Duodenal mucosa (tissue), 2 donors: ENCODE data around the gene P2RY2.
A peak's percentile ranks its signal among the peaks of the same experiment; 100 is the strongest.
"Not testable (repeated sequence)": the region's sequence is repeated elsewhere in the genome, so short reads cannot be mapped to it uniquely, and the experiment has no call there.

Experiments
- H3K27ac ChIP-seq: one replicate; pipeline ENCODE4 v1.7.0; 2013; ENCODE audit warnings: low read depth, low read length
- H3K27me3 ChIP-seq, 2 donors: one replicate each; pipeline ENCODE4 v1.7.0; 2013; ENCODE audit warnings: low read length in 2 of 2, control low read depth in 1 of 2; ENCODE audit not compliant: insufficient read depth in 2 of 2, control insufficient read depth in 1 of 2
- H3K36me3 ChIP-seq, 2 donors: one replicate each; pipeline ENCODE4 v1.7.0; 2013; ENCODE audit warnings: low read length in 2 of 2, control low read depth in 1 of 2; ENCODE audit not compliant: insufficient read depth in 2 of 2, control insufficient read depth in 1 of 2
- H3K4me1 ChIP-seq, 2 donors: one replicate each; pipeline ENCODE4 v1.7.0; 2013; ENCODE audit warnings: low read length in 2 of 2, control low read depth in 1 of 2; ENCODE audit not compliant: insufficient read depth in 2 of 2, control insufficient read depth in 1 of 2
- H3K4me3 ChIP-seq, 2 donors: one replicate each; pipeline ENCODE4 v1.7.0; 2013; ENCODE audit warnings: low read length in 2 of 2, low read depth in 1 of 2
- H3K9ac ChIP-seq, 2 donors: one replicate each; pipeline ENCODE4 v1.7.0; 2013; ENCODE audit warnings: low read length in 2 of 2, low read depth in 1 of 2
- H3K9me3 ChIP-seq, 2 donors: one replicate each; pipeline ENCODE4 v1.7.0; 2013; ENCODE audit warnings: low read length in 2 of 2, control low read depth in 1 of 2; ENCODE audit not compliant: control insufficient read depth in 1 of 2

The P2RY2 gene

DNA sequence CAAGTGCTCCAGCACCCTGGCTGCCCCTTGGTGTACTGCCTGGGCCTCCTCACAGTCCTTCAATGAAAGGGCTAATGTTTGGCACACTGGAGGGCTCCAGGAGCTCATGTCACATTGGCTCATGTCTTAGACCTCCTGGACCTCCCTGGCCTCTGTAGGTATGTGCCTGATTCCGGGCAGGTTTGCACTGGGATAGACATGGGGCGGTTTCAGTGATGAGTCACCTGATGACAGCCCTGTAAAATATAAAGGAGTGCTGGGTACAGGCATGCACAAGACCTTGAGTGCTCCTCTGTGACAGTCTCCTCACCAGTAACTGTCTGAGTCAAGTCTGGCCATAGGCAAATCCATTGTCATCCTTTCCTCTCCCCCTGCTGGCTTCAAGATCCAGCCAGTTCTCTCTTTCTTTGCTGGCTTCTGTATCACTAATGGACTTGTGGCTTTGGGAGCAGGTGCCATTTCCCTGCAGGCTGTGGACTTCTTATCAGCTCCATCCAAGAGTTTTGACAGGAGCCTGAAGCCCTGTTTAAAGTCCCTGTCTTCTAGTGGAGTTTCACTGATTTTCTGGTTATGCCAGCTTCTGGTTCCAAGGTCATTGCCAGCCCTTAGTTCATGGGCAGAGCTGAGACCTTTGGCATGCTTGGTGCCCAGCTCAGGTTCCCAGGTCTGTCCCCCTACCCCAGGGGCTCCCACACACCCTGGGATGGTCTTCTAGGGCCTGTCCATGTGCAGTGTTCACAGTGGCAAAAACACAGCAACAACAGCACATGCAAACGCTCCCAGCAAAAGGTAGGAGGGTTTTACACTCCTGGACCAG is 22.7 kb upstream of the P2RY2 start:
- H3K9ac ChIP-seq: no peak overlapping the region

DNA sequence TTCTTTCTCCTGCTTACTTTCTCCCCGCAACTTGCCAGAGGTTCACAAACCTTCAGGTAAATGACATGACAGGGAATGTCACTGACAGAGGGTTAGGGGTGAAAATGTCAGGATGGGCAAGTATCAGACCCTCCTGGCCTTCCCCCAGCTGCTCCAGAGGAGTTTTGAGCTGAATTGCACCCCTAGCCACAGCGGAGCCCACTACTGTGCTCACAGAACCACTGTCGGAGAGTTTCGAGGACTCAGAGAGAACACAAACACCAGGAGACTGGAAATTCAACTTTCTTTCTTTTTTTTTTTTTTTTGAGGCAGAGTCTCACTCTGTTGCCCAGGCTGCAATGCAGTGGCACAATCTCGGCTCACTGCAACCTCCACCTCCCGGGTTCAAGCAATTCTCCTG is 21.5 kb upstream of the P2RY2 start:
- Histone ChIP-seq H3K36me3 (no peaks in the 10 kb centered on the region), H3K4me1 (peaks cover 34 to 39% of the 10 kb centered on the region in 2 donors), H3K27me3 (no peaks in the 10 kb centered on the region), H3K9me3 (no peaks in the 10 kb centered on the region), H3K9ac (no peak overlapping the region), H3K4me3 (no peak overlapping the region), H3K27ac (no peak overlapping the region)

More for the DNA sequence above, 22.7 kb upstream of the P2RY2 start:
- Histone ChIP-seq H3K36me3 (no peaks in the 10 kb centered on the region), H3K4me3 (peak overlapping the region in 1 of 2 donors; percentile 43), H3K9me3 (no peaks in the 10 kb centered on the region), H3K4me1 (peaks cover 39 to 46% of the 10 kb centered on the region in 2 donors), H3K27ac (no peak overlapping the region), H3K27me3 (no peaks in the 10 kb centered on the region)

DNA sequence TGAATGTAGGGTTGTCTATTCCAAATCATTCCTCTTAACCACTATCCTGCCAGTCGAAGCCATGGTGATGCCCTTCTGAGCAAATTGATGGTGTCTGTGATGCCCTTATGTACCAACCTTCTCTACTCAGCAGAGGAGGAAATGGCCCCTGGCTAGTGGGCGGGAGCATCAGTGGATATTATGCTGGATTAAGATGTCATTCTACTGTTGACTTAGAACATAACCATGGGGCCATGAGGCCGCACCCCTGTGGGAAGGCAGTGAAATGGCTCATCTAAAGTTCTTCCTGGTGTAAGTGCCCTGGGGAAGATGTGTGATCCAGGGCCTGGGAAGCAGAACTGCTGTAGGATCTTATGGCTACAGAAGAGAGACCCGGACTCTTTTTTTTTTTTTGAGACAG is 20.7 kb upstream of the P2RY2 start:
- Histone ChIP-seq H3K36me3 (no peaks in the 10 kb centered on the region), H3K9ac (no peak overlapping the region)

DNA sequence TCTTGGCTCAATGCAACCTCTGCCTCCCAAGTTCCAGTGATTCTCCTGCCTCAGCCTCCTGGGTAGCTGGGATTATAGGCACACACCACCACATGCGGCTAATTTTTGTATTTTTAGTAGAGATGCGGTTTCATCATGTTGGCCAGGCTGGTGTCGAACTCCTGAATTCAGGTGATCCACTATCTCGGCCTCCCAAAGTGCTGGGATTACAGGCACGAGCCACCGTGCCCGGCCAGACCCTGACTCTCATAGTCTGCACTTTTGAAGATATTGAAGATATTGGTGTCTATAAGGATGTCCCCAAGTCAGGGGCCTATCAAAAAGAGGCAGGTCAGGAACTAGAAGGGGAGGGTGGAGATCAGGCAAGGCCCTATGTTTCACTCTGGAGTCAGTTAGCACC is 20.3 kb upstream of the P2RY2 start:
- H3K36me3 ChIP-seq, H3K27me3 ChIP-seq, H3K4me3 ChIP-seq, H3K9ac ChIP-seq, H3K27ac ChIP-seq, H3K9me3 ChIP-seq: not testable (repeated sequence)
- peaks cover 29 to 31% of the 10 kb centered on the region in 2 donors for H3K4me1 ChIP-seq

More for the DNA sequence above, 20.7 kb upstream of the P2RY2 start:
- no peaks in the 10 kb centered on the region for H3K9me3 ChIP-seq
- H3K27me3 ChIP-seq: no peaks in the 10 kb centered on the region
- no peak overlapping the region for H3K4me3 ChIP-seq
- peaks cover 31 to 36% of the 10 kb centered on the region in 2 donors for H3K4me1 ChIP-seq
- no peak overlapping the region for H3K27ac ChIP-seq

DNA sequence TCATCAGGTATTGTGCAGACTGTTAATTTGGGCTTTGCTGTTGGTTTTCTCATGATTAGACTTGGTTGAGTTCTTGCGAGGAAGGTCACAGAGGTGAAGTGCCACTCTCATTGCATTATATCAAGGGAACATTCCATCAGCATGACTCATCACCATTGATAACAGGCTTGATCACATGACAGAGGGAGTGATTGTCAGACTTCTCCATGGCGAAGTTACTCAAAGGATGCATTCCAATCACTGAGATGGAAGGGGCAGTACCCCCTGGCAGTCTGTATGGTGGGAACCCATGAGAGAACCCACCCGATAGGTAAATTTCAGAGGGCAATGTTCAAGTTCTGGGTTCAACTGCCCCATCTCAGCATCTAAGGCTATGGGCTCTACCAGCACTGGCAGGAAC is 19.4 kb upstream of the P2RY2 start:
- Histone ChIP-seq H3K27ac (no peak overlapping the region), H3K36me3 (no peaks in the 10 kb centered on the region), H3K4me3 (no peak overlapping the region), H3K9ac (no peak overlapping the region), H3K27me3 (no peaks in the 10 kb centered on the region), H3K4me1 (peaks cover 21 to 23% of the 10 kb centered on the region in 2 donors), H3K9me3 (no peaks in the 10 kb centered on the region)

DNA sequence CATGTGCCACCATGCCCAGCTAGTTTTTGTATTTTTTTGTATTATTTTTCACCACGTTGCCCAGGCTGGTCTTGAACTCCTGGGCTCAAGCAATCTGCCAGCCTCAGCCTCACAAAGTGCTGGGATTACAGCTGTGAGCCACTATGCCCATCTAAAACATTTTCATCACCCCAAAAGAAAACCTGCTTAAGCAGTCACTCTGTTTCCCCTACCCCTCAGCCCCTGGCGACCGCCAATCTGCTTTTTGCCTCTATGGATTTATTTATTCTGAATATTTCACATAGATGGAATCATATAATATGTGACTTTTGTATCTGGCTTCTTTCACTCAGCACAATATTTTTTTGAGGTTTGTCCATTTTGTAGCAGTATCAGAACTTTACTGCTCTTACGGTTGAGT is 18.6 kb upstream of the P2RY2 start:
- no peak overlapping the region for H3K27ac ChIP-seq
- H3K9me3 ChIP-seq: no peaks in the 10 kb centered on the region
- H3K9ac ChIP-seq: no peak overlapping the region
- no peaks in the 10 kb centered on the region for H3K36me3 ChIP-seq
- no peak overlapping the region for H3K4me3 ChIP-seq
- peaks cover 13 to 17% of the 10 kb centered on the region in 2 donors for H3K4me1 ChIP-seq
- H3K27me3 ChIP-seq: no peaks in the 10 kb centered on the region

DNA sequence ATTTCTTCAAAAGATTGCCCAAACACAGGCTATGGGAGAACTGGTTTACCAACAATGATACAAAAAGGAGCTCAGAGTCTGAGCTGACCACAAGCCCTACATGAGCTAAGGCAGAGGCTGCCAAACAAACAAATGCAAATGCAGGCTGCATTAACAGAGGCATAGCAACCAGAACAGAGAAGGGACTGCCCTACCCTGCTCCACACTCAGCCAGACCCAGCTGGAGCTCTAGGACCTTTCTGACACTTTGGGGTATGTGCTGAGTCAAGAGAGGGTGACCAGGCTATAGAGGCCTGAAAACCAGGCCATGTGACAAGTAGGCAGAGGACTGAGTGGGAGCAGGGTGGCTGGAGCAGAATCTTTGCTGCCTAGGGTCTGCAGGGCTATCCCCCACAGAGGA is 17.8 kb upstream of the P2RY2 start:
- no peaks in the 10 kb centered on the region for H3K36me3 ChIP-seq
- H3K9me3 ChIP-seq: no peaks in the 10 kb centered on the region
- no peak overlapping the region for H3K4me3 ChIP-seq
- H3K27ac ChIP-seq: no peak overlapping the region
- H3K27me3 ChIP-seq: no peaks in the 10 kb centered on the region
- no peak overlapping the region for H3K9ac ChIP-seq
- peaks cover 6 to 13% of the 10 kb centered on the region in 2 donors for H3K4me1 ChIP-seq

DNA sequence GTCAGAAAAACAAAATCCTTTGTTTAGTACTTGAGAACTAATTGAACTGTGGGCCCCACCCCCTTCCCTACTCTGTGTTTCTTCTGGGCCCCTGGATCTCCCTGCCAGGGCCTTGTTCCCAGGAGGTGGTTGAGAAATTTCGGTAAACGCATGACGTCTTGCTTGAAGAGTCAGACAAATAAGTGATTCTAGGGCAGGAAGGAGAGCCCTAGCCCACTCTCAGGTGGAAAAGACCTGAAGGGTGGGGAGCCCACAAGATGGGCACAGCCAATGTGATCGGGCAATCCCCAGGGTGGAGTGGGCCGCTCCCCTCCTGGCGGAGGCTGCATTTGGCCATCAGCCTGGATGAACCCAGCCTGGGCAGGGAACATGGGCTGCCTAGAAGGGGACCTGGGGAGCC is 16.8 kb upstream of the P2RY2 start:
- Histone ChIP-seq H3K27ac (no peak overlapping the region), H3K4me1 (peaks cover 0 to 10% of the 10 kb centered on the region in 2 donors), H3K4me3 (no peak overlapping the region), H3K27me3 (no peaks in the 10 kb centered on the region), H3K9me3 (no peaks in the 10 kb centered on the region), H3K36me3 (no peaks in the 10 kb centered on the region), H3K9ac (no peak overlapping the region)

DNA sequence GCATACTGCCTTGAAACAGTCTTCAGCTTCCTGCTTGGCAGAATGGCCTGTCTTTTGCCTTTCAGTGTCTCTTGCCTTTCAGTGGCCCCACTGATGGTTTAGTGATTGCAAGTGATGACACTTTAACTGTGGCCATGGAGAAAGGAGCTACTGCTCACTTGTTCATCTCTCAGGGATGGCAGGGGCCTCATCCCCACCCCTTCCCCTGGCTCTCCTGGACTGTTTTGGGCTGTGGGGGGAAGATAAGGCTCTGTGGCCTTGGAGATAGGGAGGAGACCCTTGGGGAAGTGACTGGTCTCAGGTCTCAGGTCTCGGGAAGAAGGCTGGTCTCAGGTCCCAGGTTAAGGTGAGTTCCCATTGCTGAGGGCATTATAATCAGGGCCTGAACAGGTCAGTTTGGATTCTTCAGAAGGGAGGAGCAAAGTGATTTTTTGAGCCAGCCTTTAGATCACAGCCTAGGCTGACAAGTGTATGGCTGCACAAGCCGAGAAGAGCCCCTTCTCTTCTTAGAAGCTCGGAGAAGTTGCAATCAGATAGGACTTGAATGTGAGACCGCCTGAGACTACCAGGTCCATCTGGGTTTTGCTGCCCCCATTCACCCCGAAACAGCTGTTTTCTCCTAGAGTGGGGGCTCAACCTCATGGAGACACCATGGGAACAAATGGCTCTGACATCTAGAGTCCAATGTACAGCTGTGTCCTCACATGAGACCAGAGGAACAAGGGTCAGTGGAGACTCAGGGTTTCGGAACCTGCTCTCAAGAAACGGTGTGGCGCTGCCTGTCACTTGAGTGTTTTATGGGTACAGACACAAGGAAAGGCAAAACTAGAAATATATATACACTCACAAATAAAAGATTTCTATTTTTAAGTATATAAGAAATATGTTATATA is 15.9 kb upstream of the P2RY2 start:
- no peak overlapping the region for H3K27ac ChIP-seq
- no peak overlapping the region for H3K4me3 ChIP-seq
- no peaks in the 10 kb centered on the region for H3K36me3 ChIP-seq

DNA sequence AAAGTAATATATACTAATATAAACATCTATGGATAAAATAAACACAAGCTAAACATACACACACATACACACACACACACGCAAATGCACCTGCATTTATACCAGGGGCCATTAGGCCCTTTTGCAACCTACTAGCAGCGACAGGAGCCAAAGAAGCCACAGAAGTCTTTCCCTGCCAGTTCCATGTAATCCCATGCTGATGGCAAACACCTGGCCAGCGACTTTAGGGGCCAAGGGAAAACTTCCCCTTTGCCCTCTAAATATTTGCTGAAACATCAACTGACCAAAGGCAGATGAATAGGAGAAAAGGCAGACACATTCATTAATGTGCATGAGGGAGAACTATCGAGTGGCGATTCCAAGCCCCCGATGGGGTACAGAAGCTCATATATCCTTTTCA is 14.8 kb upstream of the P2RY2 start:
- no peaks in the 10 kb centered on the region for H3K9me3 ChIP-seq
- H3K9ac ChIP-seq: no peak overlapping the region
- peaks cover 4 to 10% of the 10 kb centered on the region in 2 donors for H3K4me1 ChIP-seq
- H3K36me3 ChIP-seq: no peaks in the 10 kb centered on the region
- no peak overlapping the region for H3K4me3 ChIP-seq
- no peaks in the 10 kb centered on the region for H3K27me3 ChIP-seq
- H3K27ac ChIP-seq: no peak overlapping the region

More for the DNA sequence above, 15.9 kb upstream of the P2RY2 start:
- Histone ChIP-seq H3K27me3 (no peaks in the 10 kb centered on the region), H3K9ac (no peak overlapping the region), H3K4me1 (peaks cover 4 to 10% of the 10 kb centered on the region in 2 donors), H3K9me3 (no peaks in the 10 kb centered on the region)
